PC-3 (cell line): ENCODE data around the gene PRM1. TPM values are rescaled to one million over a fixed set of nuclear protein-coding genes. Genes with fewer than 3 reads are reported as not detected.

ENCODE experiments used
- ATAC-seq: fragments of 200-7000 bp; cut with Tn5 transposase; 2 replicates; pipeline ENCODE4 v1.9.1; 2020; ENCODE audit warnings: mild to moderate bottlenecking, moderate library complexity
- BruUV-seq: library from RNA; stranded (reverse); fragments of 400-500 nt; replicated peaks from 2 replicates; lab custom pipeline; 2021; lab: Mats Ljungman, UMichigan
- CTCF ChIA-PET: fragments of 300-600 bp; sonication (Branson Sonifier 250); formaldehyde crosslinking; loops from one replicate; lab custom pipeline; 2022; ENCODE audit warnings: antibody characterized with exemption; lab: Charles Lee
- POLR2A ChIA-PET: fragments of 300-600 bp; sonication (Branson Sonifier 250); formaldehyde crosslinking; loops from one replicate; lab custom pipeline; 2022; ENCODE audit warnings: antibody characterized with exemption; ENCODE audit not compliant: unreplicated experiment; lab: Charles Lee
- DNase-seq: peaks from one replicate; pipeline ENCODE4 v3.0.0-alpha.2; 2015
- H2AFZ ChIP-seq: fragments of 300-600 bp; sonication (generic); 2 replicates; pipeline ENCODE4 v1.6.0; 2016; ENCODE audit warnings: antibody characterized with exemption, low read length
- H3F3A ChIP-seq: fragments of 300-600 bp; sonication (generic); one replicate; pipeline ENCODE4 v1.6.0; 2017; ENCODE audit warnings: antibody characterized with exemption, low read length, control low read depth, mild to moderate bottlenecking; ENCODE audit not compliant: unreplicated experiment
- H3K27ac ChIP-seq: fragments of 300-600 bp; sonication (generic); 2 replicates; pipeline ENCODE4 v1.5.1; 2016; ENCODE audit warnings: mild to moderate bottlenecking, low read length
- H3K27me3 ChIP-seq: fragments of 300-600 bp; sonication (generic); 2 replicates; pipeline ENCODE4 v1.6.1; 2016; ENCODE audit warnings: low read length, mixed read lengths
- H3K36me3 ChIP-seq: fragments of 300-600 bp; sonication (generic); 2 replicates; pipeline ENCODE4 v1.6.1; 2016; ENCODE audit warnings: low read depth, mixed run types, low read length, mixed read lengths
- H3K4me1 ChIP-seq: fragments of 300-600 bp; sonication (generic); 2 replicates; pipeline ENCODE4 v1.5.1; 2016; ENCODE audit warnings: low read length; ENCODE audit not compliant: insufficient read depth
- H3K4me2 ChIP-seq: fragments of 300-600 bp; sonication (generic); 2 replicates; pipeline ENCODE4 v1.6.0; 2016; ENCODE audit warnings: low read length
- H3K4me3 ChIP-seq: fragments of 300-600 bp; sonication (generic); 2 replicates; pipeline ENCODE4 v1.5.1; 2016; ENCODE audit warnings: mild to moderate bottlenecking, low read length, mixed read lengths
- H3K79me2 ChIP-seq: fragments of 300-600 bp; sonication (generic); 2 replicates; pipeline ENCODE4 v1.6.1; 2017; ENCODE audit warnings: low read length, mixed read lengths
- H3K9ac ChIP-seq: fragments of 300-600 bp; sonication (generic); 2 replicates; pipeline ENCODE4 v1.6.0; 2016; ENCODE audit warnings: mild to moderate bottlenecking, low read length
- H3K9me2 ChIP-seq: fragments of 300-600 bp; sonication (generic); replicated peaks from 2 replicates; pipeline ENCODE4 v1.6.1; 2016; ENCODE audit warnings: mixed run types, low read length, mixed read lengths
- H3K9me3 ChIP-seq: fragments of 300-600 bp; sonication (generic); 2 replicates; pipeline ENCODE4 v1.6.1; 2016; ENCODE audit warnings: low read length, mixed read lengths
- H4K20me1 ChIP-seq: fragments of 300-600 bp; sonication (generic); 2 replicates; pipeline ENCODE4 v1.6.1; 2016; ENCODE audit warnings: low read length, mixed read lengths
- EZH2 ChIP-seq: fragments of 300-600 bp; sonication (generic); IDR thresholded peaks from one replicate; pipeline ENCODE4 v1.6.1; 2017; ENCODE audit warnings: antibody characterized with exemption, mild to moderate bottlenecking, low read length; ENCODE audit not compliant: unreplicated experiment
- EZH2phosphoT487 ChIP-seq: fragments of 300-600 bp; sonication (generic); IDR thresholded peaks from 2 replicates; pipeline ENCODE4 v1.6.1; 2018; ENCODE audit warnings: mild to moderate bottlenecking, antibody characterized with exemption, low read length, borderline replicate concordance
- intact Hi-C: fragments of 100-400 bp; cut with micrococcal nuclease; formaldehyde crosslinking; loops from 2 replicates; pipeline ENCODE4 v1.9.0; 2023
- total RNA-seq: library from RNA; depleted of rRNA; stranded (reverse); fragments of >200 nt; gene quantifications from 2 replicates; pipeline ENCODE4 v1.2.3, GENCODE V29; 2014
- TF ChIP-seq, protein P1 (sequence below): fragments of 300-600 bp; sonication (generic); conservative IDR thresholded peaks from 2 replicates; pipeline ENCODE4 v1.5.1; 2017; ENCODE audit warnings: antibody characterized with exemption, low read depth, mild to moderate bottlenecking, low read length

PRM1 gene
- total RNA-seq, 1 experiment from 2014 or later = not detected

DNA sequence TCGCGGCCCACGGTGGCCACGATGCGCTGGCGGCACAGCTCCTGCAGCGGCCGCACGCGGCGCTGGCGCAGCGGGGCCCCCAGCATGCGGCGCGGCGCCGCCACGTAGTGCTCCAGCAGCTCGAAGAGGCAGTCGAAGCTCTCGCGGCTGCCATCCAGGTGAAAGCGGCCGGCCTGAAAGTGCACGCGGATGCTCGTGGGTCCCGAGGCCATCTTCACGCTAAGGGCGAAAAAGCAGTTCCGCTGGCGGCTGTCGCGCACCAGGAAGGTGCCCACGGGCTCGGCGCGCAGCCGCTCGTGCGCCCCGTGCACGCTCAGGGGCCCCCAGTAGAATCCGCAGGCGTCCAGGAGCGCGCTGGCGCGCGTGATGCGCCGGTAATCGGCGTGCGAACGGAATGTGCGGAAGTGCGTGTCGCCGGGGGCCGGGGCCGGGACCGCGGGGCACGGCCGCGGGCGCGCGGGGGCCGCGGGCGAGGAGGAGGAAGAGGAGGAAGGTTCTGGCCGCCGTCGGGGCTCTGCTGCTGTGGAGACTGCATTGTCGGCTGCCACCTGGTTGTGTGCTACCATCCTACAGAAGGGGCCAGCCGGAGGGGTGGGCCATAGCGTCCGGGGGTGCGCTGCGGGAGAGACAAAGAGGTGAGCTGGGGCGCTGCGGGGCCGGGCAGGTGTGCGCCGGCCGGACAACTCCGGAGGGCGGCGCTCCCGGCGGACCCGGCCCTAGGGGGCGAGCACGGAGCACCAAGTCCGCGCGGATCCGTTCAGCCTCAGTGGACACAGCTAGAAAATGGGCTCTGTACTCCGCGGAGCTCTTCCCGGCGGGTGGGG is 26.0 kb downstream of the PRM1 start:
- Histone ChIP-seq H3K27me3 (no peaks in the 10 kb centered on the region), H3K9ac (peak overlapping the region; percentile 74), H2AFZ (peak overlapping the region; percentile 13; the same call in 1 of the 2 replicates), H3K4me2 (peak overlapping the region; percentile 98), H3K4me3 (peak overlapping the region; percentile 82), H3K9me2 (no peaks in the 10 kb centered on the region), H3K27ac (peak overlapping the region; percentile 9; the same call in 1 of the 2 replicates), H3K36me3 (no peaks in the 10 kb centered on the region), H3K9me3 (no peaks in the 10 kb centered on the region), H3F3A (no peaks in the 10 kb centered on the region), H3K4me1 (peaks cover 21% of the 10 kb centered on the region), H4K20me1 (peaks cover 22% of the 10 kb centered on the region), H3K79me2 (peaks cover 26% of the 10 kb centered on the region)
- POLR2A ChIA-PET = interaction anchor here (0.6 to 0.7 kb wide), 5 partner anchors 28 to 184 kb away, joined by 4 to 15 read pairs (median 5); no protein-coding TSS in a partner anchor
- ATAC-seq (peak; percentile 12), DNase-seq (peak; percentile 52)
- BruUV-seq = no TSS peak
- intact Hi-C loops = loop anchor here (5.0 to 10.0 kb wide), 2 partner anchors 102 to 120 kb away; no protein-coding TSS in a partner anchor
- TF ChIP-seq, protein P1, sequence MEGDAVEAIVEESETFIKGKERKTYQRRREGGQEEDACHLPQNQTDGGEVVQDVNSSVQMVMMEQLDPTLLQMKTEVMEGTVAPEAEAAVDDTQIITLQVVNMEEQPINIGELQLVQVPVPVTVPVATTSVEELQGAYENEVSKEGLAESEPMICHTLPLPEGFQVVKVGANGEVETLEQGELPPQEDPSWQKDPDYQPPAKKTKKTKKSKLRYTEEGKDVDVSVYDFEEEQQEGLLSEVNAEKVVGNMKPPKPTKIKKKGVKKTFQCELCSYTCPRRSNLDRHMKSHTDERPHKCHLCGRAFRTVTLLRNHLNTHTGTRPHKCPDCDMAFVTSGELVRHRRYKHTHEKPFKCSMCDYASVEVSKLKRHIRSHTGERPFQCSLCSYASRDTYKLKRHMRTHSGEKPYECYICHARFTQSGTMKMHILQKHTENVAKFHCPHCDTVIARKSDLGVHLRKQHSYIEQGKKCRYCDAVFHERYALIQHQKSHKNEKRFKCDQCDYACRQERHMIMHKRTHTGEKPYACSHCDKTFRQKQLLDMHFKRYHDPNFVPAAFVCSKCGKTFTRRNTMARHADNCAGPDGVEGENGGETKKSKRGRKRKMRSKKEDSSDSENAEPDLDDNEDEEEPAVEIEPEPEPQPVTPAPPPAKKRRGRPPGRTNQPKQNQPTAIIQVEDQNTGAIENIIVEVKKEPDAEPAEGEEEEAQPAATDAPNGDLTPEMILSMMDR = no peak
- TF ChIP-seq EZH2phosphoT487 = peak; percentile 56; the same call in 1 of the 2 replicates
- CTCF ChIA-PET = interaction anchor here (0.6 to 2.5 kb wide), 16 partner anchors 57 to 301 kb away, joined by 3 to 25 read pairs (median 6); no protein-coding TSS in a partner anchor

DNA sequence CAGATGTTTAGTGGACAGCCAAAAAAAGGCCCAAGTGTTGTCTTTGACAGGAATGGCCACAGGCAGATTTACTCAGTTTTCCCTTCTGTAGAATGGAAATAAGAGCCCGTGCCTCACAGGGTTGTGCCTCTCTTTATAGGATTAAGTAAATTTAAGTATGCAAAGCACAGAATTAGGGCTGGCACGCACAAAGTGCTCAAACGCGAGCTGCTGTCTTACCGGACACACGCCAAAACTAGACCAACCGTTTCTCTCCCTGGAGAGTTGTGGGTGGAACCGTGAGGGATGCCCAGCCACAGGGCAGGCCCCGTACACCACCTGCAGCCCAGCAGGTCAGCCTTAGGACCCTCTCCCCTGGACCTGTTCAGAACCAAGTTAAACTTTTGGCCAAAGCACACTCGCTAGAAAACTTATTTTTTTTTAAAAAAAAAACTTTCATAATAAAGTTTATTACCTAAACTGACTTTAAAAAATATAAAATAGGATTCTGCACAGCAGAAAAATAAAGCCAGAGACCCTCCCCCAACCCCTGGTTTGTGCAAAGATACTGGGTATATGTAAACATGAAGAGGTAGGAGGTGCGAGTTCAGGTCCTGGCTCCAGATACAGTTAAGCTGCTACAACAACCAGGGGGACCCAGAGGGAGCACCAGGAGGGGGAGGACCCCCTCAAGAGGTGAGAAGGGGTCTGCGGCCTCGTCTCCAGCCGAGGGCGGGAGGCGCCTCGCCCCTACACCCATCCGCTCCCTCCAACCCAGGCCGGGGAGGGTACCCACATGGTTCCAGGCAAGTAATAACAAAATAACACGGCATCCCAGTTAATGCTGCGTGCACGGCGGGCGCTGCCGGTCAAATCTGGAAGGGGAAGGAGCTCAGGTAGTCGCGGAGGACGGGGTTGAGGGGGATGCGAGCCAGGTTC is 26.9 kb downstream of the PRM1 start:
- peaks cover 26% of the 10 kb centered on the region for H3K79me2 ChIP-seq
- peaks cover 21% of the 10 kb centered on the region for H3K4me1 ChIP-seq
- H3K27ac ChIP-seq = no peak overlapping the region
- H3F3A ChIP-seq = no peaks in the 10 kb centered on the region
- ChIA-PET POLR2A (interaction anchor here (0.6 to 0.7 kb wide), 2 partner anchors 27 to 112 kb away, joined by 4 to 6 read pairs; no protein-coding TSS in a partner anchor), CTCF (interaction anchor here (0.6 to 2.5 kb wide), 5 partner anchors 69 to 283 kb away, joined by 3 to 25 read pairs (median 3); no protein-coding TSS in a partner anchor)
- H3K4me3 ChIP-seq = peak overlapping the region; percentile 82
- ATAC-seq (no peak), DNase-seq (no peak)
- TF ChIP-seq EZH2 (no peak), EZH2phosphoT487 (no peak)
- TF ChIP-seq, protein P1 = no peak
- H3K9ac ChIP-seq = peak overlapping the region; percentile 74
- peaks cover 22% of the 10 kb centered on the region for H4K20me1 ChIP-seq
- no peaks in the 10 kb centered on the region for H3K9me3 ChIP-seq
- peak overlapping the region; percentile 98 for H3K4me2 ChIP-seq
- H3K9me2 ChIP-seq = no peaks in the 10 kb centered on the region
- TSS peak; percentile 53 for BruUV-seq
- H2AFZ ChIP-seq = no peak overlapping the region
- no peaks in the 10 kb centered on the region for H3K27me3 ChIP-seq
- H3K36me3 ChIP-seq = no peaks in the 10 kb centered on the region
- intact Hi-C loops = loop anchor here (10.0 kb wide), 1 partner anchor 119 kb away; no protein-coding TSS in a partner anchor
